Stomach (tissue), 9 donors: ENCODE measurements around the gene PXYLP1. TPM values are rescaled to one million over a fixed set of nuclear protein-coding genes. Genes with fewer than 3 reads are reported as not detected.

Experiments used
- DNase-seq, 2 donors: peaks; one replicate each; pipeline versions ENCODE4 v3.0.0 to v3.0.0-alpha.2; 2013 to 2019
- H3K27ac ChIP-seq, 5 donors: fragments of 200-600 bp in 4 of 5; sonication (generic) in 4 of 5; one replicate each; pipeline ENCODE4 v1.5.1; 2013 to 2019; ENCODE audit warnings: mild to moderate bottlenecking in 1 of 5, moderate library complexity in 1 of 5
- H3K27me3 ChIP-seq, 3 donors: fragments of 200-600 bp; sonication (generic); one replicate each; pipeline ENCODE4 v1.5.1; 2017 to 2019; ENCODE audit warnings: mixed run types in 1 of 3
- H3K36me3 ChIP-seq, 4 donors: fragments of 200-600 bp; sonication (generic); 1 replicate in 3 of 4; 2 replicates in 1 of 4; pipeline ENCODE4 v1.5.1; 2016 to 2019
- H3K4me1 ChIP-seq, 4 donors: fragments of 200-600 bp; sonication (generic); one replicate each; pipeline ENCODE4 v1.5.1; 2016 to 2019
- H3K4me3 ChIP-seq, 4 donors: fragments of 200-600 bp; sonication (generic) in 3 of 4; one replicate each; pipeline ENCODE4 v1.5.1; 2016 to 2019; ENCODE audit warnings: mild to moderate bottlenecking in 1 of 4
- H3K9me3 ChIP-seq, 4 donors: fragments of 200-600 bp; sonication (generic); one replicate each; pipeline ENCODE4 v1.5.1; 2016 to 2019
- CTCF ChIP-seq, 7 experiments: fragments of 450-650 bp in 4 of 7; fragments of 200-600 bp in 3 of 7; sonication (generic) in 3 of 7; IDR thresholded peaks; one replicate each; pipeline ENCODE4 v1.5.1; 2016 to 2019; ENCODE audit warnings: antibody characterized with exemption in 7 of 7, control low read depth in 2 of 7, mild to moderate bottlenecking in 1 of 7
- EP300 ChIP-seq: sonication (generic); formaldehyde crosslinking; IDR thresholded peaks from one replicate; pipeline ENCODE4 v1.6.1; 2017; ENCODE audit warnings: antibody characterized with exemption
- POLR2A ChIP-seq, 4 donors: fragments of 450-650 bp; IDR thresholded peaks; one replicate each; pipeline ENCODE4 v1.6.1; 2016; ENCODE audit warnings: antibody characterized with exemption in 4 of 4, control low read depth in 2 of 4, mild to moderate bottlenecking in 1 of 4, moderate library complexity in 1 of 4
- POLR2AphosphoS5 ChIP-seq, 3 donors: sonication (generic); formaldehyde crosslinking; IDR thresholded peaks; one replicate each; pipeline ENCODE4 v1.6.1; 2016; ENCODE audit warnings: antibody characterized with exemption in 3 of 3
- WGBS, 5 donors: extraction: QIAGEN DNeasy Blood & Tissue Kit in 3 of 5; methylation state at CpG; one replicate each; pipeline versions ENCODE4 v1.1.5 to v1.1.7; 2013 to 2018; 5-methylcytosine and 5-hydroxymethylcytosine counted together
- intact Hi-C: fragments of 100-400 bp; cut with DNase I; formaldehyde crosslinking; loops from one replicate; pipeline ENCODE4 v1.15.1; 2023; ENCODE audit warnings: low total_unique reads
- polyA plus RNA-seq, 3 donors: library from polyadenylated mRNA; stranded (reverse); fragments of 200-250 nt; gene quantifications; one replicate each; pipeline ENCODE4 v1.2.3, GENCODE V29; 2013
- total RNA-seq, 5 donors: library from RNA; depleted of rRNA; stranded (reverse); fragments of >200 nt; gene quantifications; one replicate each; pipeline versions ENCODE4 v1.1.0 to v1.2.3, GENCODE V29; 2014 to 2016
- donor health status: healthy with polysubstance abuse.
- donor health status: Bipolar disorder and iron deficiency.
- donor health status: healthy.

Gene PXYLP1
- total and polyA plus RNA-seq, 8 donors = 0.58 to 24.8 (median 3.8) TPM

- no peak for DNase-seq
- intact Hi-C loops = no loop called here
- Histone ChIP-seq H3K27ac (no peak overlapping the region), H3K4me1 (no peaks in the 10 kb centered on the region), H3K9me3 (no peaks in the 10 kb centered on the region), H3K36me3 (no peaks in the 10 kb centered on the region), H3K4me3 (no peak overlapping the region), H3K27me3 (no peaks in the 10 kb centered on the region)
- TF ChIP-seq EP300 (no peak), POLR2AphosphoS5 (IDR thresholded peaks at IDR 0.05) (no peak), CTCF (IDR thresholded peaks at IDR 0.05) (no peak), POLR2A (IDR thresholded peaks at IDR 0.05) (no peak)
Observed at GRCh38 chr3:141320399-141321108, 88.9 kb downstream of the PXYLP1 start.

- H3K4me1 ChIP-seq = peaks cover 0 to 4% (median 2%) of the 10 kb centered on the region in 4 donors
- intact Hi-C loops = no loop called here
- no peaks in the 10 kb centered on the region for H3K36me3 ChIP-seq
- H3K27me3 ChIP-seq = no peaks in the 10 kb centered on the region
- no peak for TF ChIP-seq EP300
- no peak for TF ChIP-seq CTCF (IDR thresholded peaks at IDR 0.05)
- TF ChIP-seq POLR2A (IDR thresholded peaks at IDR 0.05) = no peak
- no peak for TF ChIP-seq POLR2AphosphoS5 (IDR thresholded peaks at IDR 0.05)
- no peak overlapping the region for H3K27ac ChIP-seq
- no peak overlapping the region for H3K4me3 ChIP-seq
- 89 to 100% (median 92%) methylated on average over 1 of the region's 1 CpG for WGBS, 5 donors
- no peak for DNase-seq
- H3K9me3 ChIP-seq = no peaks in the 10 kb centered on the region
Observed at GRCh38 chr3:141321109-141321497, 89.5 kb downstream of the PXYLP1 start.

GRCh38 chr3:141323936-141324704, 92.5 kb downstream of the PXYLP1 start:
- intact Hi-C loops = no loop called here
- peaks cover 0 to 13% (median 5%) of the 10 kb centered on the region in 4 donors for H3K4me1 ChIP-seq
- H3K27me3 ChIP-seq = no peaks in the 10 kb centered on the region
- no peaks in the 10 kb centered on the region for H3K9me3 ChIP-seq
- WGBS, 5 donors = 54 to 80% (median 63%) methylated on average over 4 of the region's 4 CpGs
- no peaks in the 10 kb centered on the region for H3K36me3 ChIP-seq
- TF ChIP-seq CTCF (IDR thresholded peaks at IDR 0.05) = no peak
- TF ChIP-seq POLR2A (IDR thresholded peaks at IDR 0.05) = no peak
- TF ChIP-seq POLR2AphosphoS5 (IDR thresholded peaks at IDR 0.05) = no peak
- no peak for TF ChIP-seq EP300
- H3K27ac ChIP-seq = no peak overlapping the region
- DNase-seq = no peak
- no peak overlapping the region for H3K4me3 ChIP-seq

GRCh38 chr3:141326123-141326522, 94.5 kb downstream of the PXYLP1 start:
- H3K36me3 ChIP-seq = no peaks in the 10 kb centered on the region
- no peak overlapping the region for H3K27ac ChIP-seq
- TF ChIP-seq POLR2A (IDR thresholded peaks at IDR 0.05) = no peak
- no peak for TF ChIP-seq POLR2AphosphoS5 (IDR thresholded peaks at IDR 0.05)
- no peak for TF ChIP-seq EP300
- TF ChIP-seq CTCF (IDR thresholded peaks at IDR 0.05) = no peak
- intact Hi-C loops = no loop called here
- peak in 1 of 2 donors; percentile 54 for DNase-seq
- H3K27me3 ChIP-seq = no peaks in the 10 kb centered on the region
- H3K4me3 ChIP-seq = no peak overlapping the region
- H3K9me3 ChIP-seq = no peaks in the 10 kb centered on the region
- H3K4me1 ChIP-seq = peaks cover 0 to 13% (median 5%) of the 10 kb centered on the region in 4 donors
